Measurements from ENCODE around the gene LSP1.
"Not testable (repeated sequence)": the region's sequence is repeated elsewhere in the genome, so short reads cannot be mapped to it uniquely, and the experiment has no call there.

Gene LSP1

GRCh38 chr11:1879342-1879940, 26.6 kb downstream of the LSP1 start:
- DNase-seq = no peak

- DNase-seq = no peak
Observed at GRCh38 chr11:1879941-1880720, 27.2 kb downstream of the LSP1 start.

- no peak for DNase-seq
Observed at GRCh38 chr11:1880746-1881441, 28.0 kb downstream of the LSP1 start.

GRCh38 chr11:1881442-1882264, 28.8 kb downstream of the LSP1 start:
- DNase-seq = no peak

GRCh38 chr11:1882265-1883238, 29.7 kb downstream of the LSP1 start:
- DNase-seq = peak; percentile 56

GRCh38 chr11:1883346-1884302, 30.7 kb downstream of the LSP1 start:
- no peak for DNase-seq

GRCh38 chr11:1884303-1884700, 31.4 kb downstream of the LSP1 start:
- no peak for DNase-seq

- not testable (repeated sequence) for DNase-seq
Observed at GRCh38 chr11:1886551-1886950, 33.7 kb downstream of the LSP1 start.

- DNase-seq = no peak
Observed at GRCh38 chr11:1887451-1888346, 34.8 kb downstream of the LSP1 start.

GRCh38 chr11:1888347-1888753, 35.5 kb downstream of the LSP1 start:
- DNase-seq = no peak

- no peak for DNase-seq
Observed at GRCh38 chr11:1888811-1889210, 35.9 kb downstream of the LSP1 start.

GRCh38 chr11:1889224-1889930, 36.5 kb downstream of the LSP1 start:
- DNase-seq = no peak

GRCh38 chr11:1889941-1890855, 37.3 kb downstream of the LSP1 start:
- no peak for DNase-seq

GRCh38 chr11:1890856-1891830, 38.3 kb downstream of the LSP1 start:
- no peak for DNase-seq

GRCh38 chr11:1891831-1892115, 38.9 kb downstream of the LSP1 start, which contains the start of gene PRR33:
PRR33 (minus strand) TSS chr11:1891895; CDS start chr11:1890584, 1,311 bp downstream.
- no peak for DNase-seq

- DNase-seq = no peak
Observed at GRCh38 chr11:1892116-1892515, 39.2 kb downstream of the LSP1 start.

- no peak for DNase-seq
Observed at GRCh38 chr11:1892558-1892957, 39.7 kb downstream of the LSP1 start.
